GM23338 (cell line): Measurements from ENCODE around the gene AHNAK2. TPM values are rescaled to one million over a fixed set of nuclear protein-coding genes. Genes with fewer than 3 reads are reported as not detected.

Source experiments
- ATAC-seq: fragments of 200-7000 bp; cut with Tn5 transposase; 3 replicates; pipeline ENCODE4 v1.9.1; 2020
- DNase-seq: peaks from one replicate; pipeline ENCODE4 v3.0.0-alpha.2; 2015; ENCODE audit warnings: low spot score
- H2AFZ ChIP-seq: fragments of 200-600 bp; sonication (generic); 2 replicates; pipeline ENCODE4 v1.8.0; 2016; ENCODE audit warnings: antibody characterized with exemption, mild to moderate bottlenecking, moderate library complexity
- H3F3A ChIP-seq: fragments of 200-600 bp; sonication (generic); replicated peaks from 2 replicates; pipeline ENCODE4 v1.8.0; 2017; ENCODE audit warnings: antibody characterized with exemption, mixed run types, low read depth
- H3K27ac ChIP-seq: fragments of 200-600 bp; sonication (generic); 2 replicates; pipeline ENCODE4 v1.6.1; 2016; ENCODE audit warnings: low read depth
- H3K27me3 ChIP-seq: fragments of 200-600 bp; sonication (generic); 2 replicates; pipeline ENCODE4 v1.8.0; 2016; ENCODE audit warnings: mild to moderate bottlenecking, mixed run types, moderate library complexity; ENCODE audit not compliant: insufficient read depth
- H3K36me3 ChIP-seq: fragments of 200-600 bp; sonication (generic); 2 replicates; pipeline ENCODE4 v1.8.0; 2016; ENCODE audit warnings: mild to moderate bottlenecking; ENCODE audit not compliant: insufficient read depth
- H3K4me1 ChIP-seq: fragments of 200-600 bp; sonication (generic); 2 replicates; pipeline ENCODE4 v1.8.0; 2016; ENCODE audit warnings: mild to moderate bottlenecking, moderate library complexity; ENCODE audit not compliant: insufficient read depth
- H3K4me2 ChIP-seq: fragments of 200-600 bp; sonication (generic); 2 replicates; pipeline ENCODE4 v1.7.1; 2017; ENCODE audit warnings: mixed run types
- H3K4me3 ChIP-seq: fragments of 200-600 bp; sonication (generic); 2 replicates; pipeline ENCODE4 v1.6.1; 2016; ENCODE audit warnings: mixed run types
- H3K79me2 ChIP-seq: fragments of 200-600 bp; sonication (generic); replicated peaks from 2 replicates; pipeline ENCODE4 v1.8.0; 2017; ENCODE audit warnings: mild to moderate bottlenecking; ENCODE audit not compliant: insufficient read depth
- H3K9me2 ChIP-seq: fragments of 200-600 bp; sonication (generic); 2 replicates; pipeline ENCODE4 v1.8.0; 2017; ENCODE audit not compliant: insufficient read depth
- H4K20me1 ChIP-seq: fragments of 200-600 bp; sonication (generic); replicated peaks from 2 replicates; pipeline ENCODE4 v1.8.0; 2017; ENCODE audit warnings: mild to moderate bottlenecking; ENCODE audit not compliant: insufficient read depth
- H3K27ac Mint-ChIP-seq: 2 replicates; pipeline ENCODE4 v1.8.0; 2020; ENCODE audit warnings: inconsistent platforms, mild to moderate bottlenecking, moderate library complexity, mixed read lengths
- H3K27me3 Mint-ChIP-seq: 3 replicates; pipeline ENCODE4 v1.8.0; 2022; ENCODE audit warnings: low read depth, mild to moderate bottlenecking, moderate library complexity, mixed read lengths, inconsistent platforms; ENCODE audit not compliant: insufficient read depth, poor library complexity
- H3K36me3 Mint-ChIP-seq: 3 replicates; pipeline ENCODE4 v1.8.0; 2021; ENCODE audit warnings: low read depth, mild to moderate bottlenecking, inconsistent platforms, moderate library complexity, mixed read lengths
- H3K4me1 Mint-ChIP-seq: 3 replicates; pipeline ENCODE4 v1.8.0; 2020; ENCODE audit warnings: mild to moderate bottlenecking, inconsistent platforms, mixed read lengths
- H3K4me3 Mint-ChIP-seq: 3 replicates; pipeline ENCODE4 v1.8.0; 2021; ENCODE audit warnings: moderate library complexity, mild to moderate bottlenecking, inconsistent platforms, mixed read lengths
- H3K9me3 Mint-ChIP-seq: 3 replicates; pipeline ENCODE4 v1.8.0; 2020; ENCODE audit warnings: moderate library complexity, mild to moderate bottlenecking, inconsistent platforms, mixed read lengths
- CREB1 ChIP-seq: fragments of 250-450 bp; sonication (Bioruptor Pico); IDR thresholded peaks from 2 replicates; pipeline ENCODE4 v1.5.0; 2020; ENCODE audit warnings: low read depth, mild to moderate bottlenecking, moderate library complexity
- EZH2phosphoT487 ChIP-seq: fragments of 200-600 bp; sonication (generic); IDR thresholded peaks from one replicate; pipeline ENCODE4 v1.8.1; 2018; ENCODE audit warnings: antibody characterized with exemption; ENCODE audit not compliant: unreplicated experiment
- POLR2AphosphoS5 ChIP-seq: IDR thresholded peaks from 2 replicates; pipeline ENCODE4 v1.6.1; 2016; ENCODE audit warnings: antibody characterized with exemption, low read depth
- STAT1 ChIP-seq: IDR thresholded peaks from one replicate; pipeline ENCODE4 v1.6.1; 2016; ENCODE audit warnings: antibody characterized with exemption; ENCODE audit not compliant: unreplicated experiment
- ZNF114 ChIP-seq: fragments of 250-450 bp; sonication (Bioruptor Pico); IDR thresholded peaks from 2 replicates; pipeline ENCODE4 v1.5.0; 2020; ENCODE audit warnings: mild to moderate bottlenecking, moderate library complexity
- polyA plus RNA-seq: library from polyadenylated mRNA; unstranded; fragments of >200 nt; fragmentation: Nextera tagmentation; extraction: Ambion mirVana; gene quantifications from 2 replicates; pipeline ENCODE4 v1.2.1, GENCODE V29; 2016
- total RNA-seq: library from RNA; depleted of rRNA; stranded (reverse); fragments of >200 nt; shearing (Covaris generic); gene quantifications from 2 replicates; pipeline ENCODE4 v1.2.3, GENCODE V29; 2014
- TF ChIP-seq, protein P1 (sequence below): IDR thresholded peaks from one replicate; pipeline ENCODE4 v1.6.1; 2018; ENCODE audit warnings: antibody characterized with exemption; ENCODE audit not compliant: unreplicated experiment
- TF ChIP-seq, protein P2 (sequence below): IDR thresholded peaks from 2 replicates; pipeline ENCODE4 v1.6.1; 2016; ENCODE audit warnings: antibody characterized with exemption
- TF ChIP-seq, protein P3 (sequence below): fragments of 250-450 bp; sonication (Bioruptor Pico); IDR thresholded peaks from 2 replicates; pipeline ENCODE4 v1.5.0; 2020; ENCODE audit warnings: mild to moderate bottlenecking, moderate library complexity
- TF ChIP-seq, protein P4 (sequence below), 2 experiments: fragments of 200-600 bp in 1 of 2; sonication (generic) in 1 of 2; conservative IDR thresholded peaks; 2 replicates each; pipeline versions ENCODE4 v1.5.1 to v1.6.1; 2016 to 2017; ENCODE audit warnings: antibody characterized with exemption in 2 of 2, low read depth in 2 of 2, mild to moderate bottlenecking in 2 of 2, moderate library complexity in 1 of 2

Gene AHNAK2
- total and polyA plus RNA-seq, 2 experiments from 2014 or later = 1.1 to 2.6 TPM

DNA sequence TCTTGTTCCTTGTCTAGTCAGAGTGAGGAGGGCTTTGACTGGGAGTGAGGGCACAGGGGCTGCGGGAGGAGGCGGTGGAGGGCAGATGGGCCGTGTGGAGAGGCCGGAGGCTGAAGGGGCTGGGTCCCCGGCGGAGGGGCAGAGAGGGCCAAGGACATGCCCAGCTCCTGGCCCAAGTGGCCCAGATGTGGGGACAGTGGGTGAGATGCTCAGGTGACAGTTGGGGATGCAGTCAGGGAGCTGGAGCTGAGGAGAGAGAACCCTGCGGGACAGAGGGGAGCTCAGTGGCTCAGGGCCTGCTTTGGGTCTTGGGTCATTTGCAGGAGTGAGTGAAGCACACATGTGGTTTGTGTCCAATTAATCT, 80.0 kb downstream of the AHNAK2 start (continued):
- TF ChIP-seq, protein P1, sequence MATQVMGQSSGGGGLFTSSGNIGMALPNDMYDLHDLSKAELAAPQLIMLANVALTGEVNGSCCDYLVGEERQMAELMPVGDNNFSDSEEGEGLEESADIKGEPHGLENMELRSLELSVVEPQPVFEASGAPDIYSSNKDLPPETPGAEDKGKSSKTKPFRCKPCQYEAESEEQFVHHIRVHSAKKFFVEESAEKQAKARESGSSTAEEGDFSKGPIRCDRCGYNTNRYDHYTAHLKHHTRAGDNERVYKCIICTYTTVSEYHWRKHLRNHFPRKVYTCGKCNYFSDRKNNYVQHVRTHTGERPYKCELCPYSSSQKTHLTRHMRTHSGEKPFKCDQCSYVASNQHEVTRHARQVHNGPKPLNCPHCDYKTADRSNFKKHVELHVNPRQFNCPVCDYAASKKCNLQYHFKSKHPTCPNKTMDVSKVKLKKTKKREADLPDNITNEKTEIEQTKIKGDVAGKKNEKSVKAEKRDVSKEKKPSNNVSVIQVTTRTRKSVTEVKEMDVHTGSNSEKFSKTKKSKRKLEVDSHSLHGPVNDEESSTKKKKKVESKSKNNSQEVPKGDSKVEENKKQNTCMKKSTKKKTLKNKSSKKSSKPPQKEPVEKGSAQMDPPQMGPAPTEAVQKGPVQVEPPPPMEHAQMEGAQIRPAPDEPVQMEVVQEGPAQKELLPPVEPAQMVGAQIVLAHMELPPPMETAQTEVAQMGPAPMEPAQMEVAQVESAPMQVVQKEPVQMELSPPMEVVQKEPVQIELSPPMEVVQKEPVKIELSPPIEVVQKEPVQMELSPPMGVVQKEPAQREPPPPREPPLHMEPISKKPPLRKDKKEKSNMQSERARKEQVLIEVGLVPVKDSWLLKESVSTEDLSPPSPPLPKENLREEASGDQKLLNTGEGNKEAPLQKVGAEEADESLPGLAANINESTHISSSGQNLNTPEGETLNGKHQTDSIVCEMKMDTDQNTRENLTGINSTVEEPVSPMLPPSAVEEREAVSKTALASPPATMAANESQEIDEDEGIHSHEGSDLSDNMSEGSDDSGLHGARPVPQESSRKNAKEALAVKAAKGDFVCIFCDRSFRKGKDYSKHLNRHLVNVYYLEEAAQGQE = no peak
- TF ChIP-seq ZNF114 (CRISPR knock-in tag) = no peak
- TF ChIP-seq, protein P2, sequence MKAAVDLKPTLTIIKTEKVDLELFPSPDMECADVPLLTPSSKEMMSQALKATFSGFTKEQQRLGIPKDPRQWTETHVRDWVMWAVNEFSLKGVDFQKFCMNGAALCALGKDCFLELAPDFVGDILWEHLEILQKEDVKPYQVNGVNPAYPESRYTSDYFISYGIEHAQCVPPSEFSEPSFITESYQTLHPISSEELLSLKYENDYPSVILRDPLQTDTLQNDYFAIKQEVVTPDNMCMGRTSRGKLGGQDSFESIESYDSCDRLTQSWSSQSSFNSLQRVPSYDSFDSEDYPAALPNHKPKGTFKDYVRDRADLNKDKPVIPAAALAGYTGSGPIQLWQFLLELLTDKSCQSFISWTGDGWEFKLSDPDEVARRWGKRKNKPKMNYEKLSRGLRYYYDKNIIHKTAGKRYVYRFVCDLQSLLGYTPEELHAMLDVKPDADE = no peak

DNA sequence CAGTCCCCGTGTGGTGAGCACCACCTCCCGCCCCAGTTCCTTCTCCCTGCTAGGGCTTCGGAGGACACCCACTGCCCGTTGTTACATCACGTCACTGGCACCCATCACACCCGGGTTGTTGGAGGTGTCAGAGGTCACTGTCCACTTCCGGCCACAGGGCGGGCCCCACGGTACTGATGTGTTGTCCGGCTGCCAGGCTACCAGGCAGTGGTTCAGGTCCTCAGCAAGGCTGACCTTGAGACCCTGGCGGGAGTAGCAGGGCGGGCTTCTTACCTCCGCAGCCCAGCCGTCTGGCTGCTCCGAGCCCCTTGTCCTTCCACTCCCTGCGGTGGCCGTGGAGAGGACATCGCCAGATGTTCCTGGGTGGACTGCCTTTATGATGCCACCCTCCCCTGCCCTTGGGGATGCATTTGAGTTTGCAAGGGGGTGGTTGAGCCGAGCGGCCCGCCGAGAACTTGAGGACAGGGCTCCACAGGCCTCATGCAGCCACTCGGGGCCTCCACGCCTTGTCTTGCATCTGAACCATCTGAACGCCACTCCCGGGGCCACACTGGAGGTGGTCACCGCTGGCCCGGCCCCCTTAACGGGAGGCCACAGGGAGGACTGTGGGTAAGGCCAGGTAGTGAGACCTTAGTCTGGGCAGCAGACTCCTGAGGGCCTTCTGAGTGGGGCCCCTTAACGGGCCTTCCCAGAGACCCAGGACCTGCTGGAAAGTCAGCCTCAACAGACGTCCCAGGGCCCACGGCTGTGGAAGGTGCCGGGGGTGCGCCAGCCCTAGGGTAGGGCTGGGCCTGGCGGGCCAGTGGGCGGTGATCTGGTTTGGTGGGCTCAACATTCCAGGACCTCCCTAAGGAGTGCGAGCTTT, 80.6 kb downstream of the AHNAK2 start:
- no peaks in the 10 kb centered on the region for H3F3A ChIP-seq
- H3K9me3 Mint-ChIP-seq = no peaks in the 10 kb centered on the region
- no peaks in the 10 kb centered on the region for H3K79me2 ChIP-seq
- no peak overlapping the region for H3K4me3 Mint-ChIP-seq
- no peak overlapping the region for H3K4me2 ChIP-seq
- H3K4me1 ChIP-seq = no peaks in the 10 kb centered on the region
- H3K27ac Mint-ChIP-seq = no peak overlapping the region
- no peaks in the 10 kb centered on the region for H4K20me1 ChIP-seq
- no peaks in the 10 kb centered on the region for H3K36me3 Mint-ChIP-seq
- H3K4me3 ChIP-seq = no peak overlapping the region
- no peak for ATAC-seq
- no peaks in the 10 kb centered on the region for H3K36me3 ChIP-seq
- no peak for DNase-seq
- H2AFZ ChIP-seq = no peak overlapping the region
- peaks cover 22% of the 10 kb centered on the region for H3K27me3 Mint-ChIP-seq
- peaks cover 5% of the 10 kb centered on the region; the same call in 2 of the 3 replicates for H3K4me1 Mint-ChIP-seq
- no peak overlapping the region for H3K27ac ChIP-seq
- no peaks in the 10 kb centered on the region for H3K27me3 ChIP-seq
- H3K9me2 ChIP-seq = no peaks in the 10 kb centered on the region
- TF ChIP-seq ZNF114 (CRISPR knock-in tag) = no peak
- TF ChIP-seq POLR2AphosphoS5 = no peak
- no peak for TF ChIP-seq CREB1 (CRISPR knock-in tag)
- no peak for TF ChIP-seq STAT1
- TF ChIP-seq, protein P3, sequence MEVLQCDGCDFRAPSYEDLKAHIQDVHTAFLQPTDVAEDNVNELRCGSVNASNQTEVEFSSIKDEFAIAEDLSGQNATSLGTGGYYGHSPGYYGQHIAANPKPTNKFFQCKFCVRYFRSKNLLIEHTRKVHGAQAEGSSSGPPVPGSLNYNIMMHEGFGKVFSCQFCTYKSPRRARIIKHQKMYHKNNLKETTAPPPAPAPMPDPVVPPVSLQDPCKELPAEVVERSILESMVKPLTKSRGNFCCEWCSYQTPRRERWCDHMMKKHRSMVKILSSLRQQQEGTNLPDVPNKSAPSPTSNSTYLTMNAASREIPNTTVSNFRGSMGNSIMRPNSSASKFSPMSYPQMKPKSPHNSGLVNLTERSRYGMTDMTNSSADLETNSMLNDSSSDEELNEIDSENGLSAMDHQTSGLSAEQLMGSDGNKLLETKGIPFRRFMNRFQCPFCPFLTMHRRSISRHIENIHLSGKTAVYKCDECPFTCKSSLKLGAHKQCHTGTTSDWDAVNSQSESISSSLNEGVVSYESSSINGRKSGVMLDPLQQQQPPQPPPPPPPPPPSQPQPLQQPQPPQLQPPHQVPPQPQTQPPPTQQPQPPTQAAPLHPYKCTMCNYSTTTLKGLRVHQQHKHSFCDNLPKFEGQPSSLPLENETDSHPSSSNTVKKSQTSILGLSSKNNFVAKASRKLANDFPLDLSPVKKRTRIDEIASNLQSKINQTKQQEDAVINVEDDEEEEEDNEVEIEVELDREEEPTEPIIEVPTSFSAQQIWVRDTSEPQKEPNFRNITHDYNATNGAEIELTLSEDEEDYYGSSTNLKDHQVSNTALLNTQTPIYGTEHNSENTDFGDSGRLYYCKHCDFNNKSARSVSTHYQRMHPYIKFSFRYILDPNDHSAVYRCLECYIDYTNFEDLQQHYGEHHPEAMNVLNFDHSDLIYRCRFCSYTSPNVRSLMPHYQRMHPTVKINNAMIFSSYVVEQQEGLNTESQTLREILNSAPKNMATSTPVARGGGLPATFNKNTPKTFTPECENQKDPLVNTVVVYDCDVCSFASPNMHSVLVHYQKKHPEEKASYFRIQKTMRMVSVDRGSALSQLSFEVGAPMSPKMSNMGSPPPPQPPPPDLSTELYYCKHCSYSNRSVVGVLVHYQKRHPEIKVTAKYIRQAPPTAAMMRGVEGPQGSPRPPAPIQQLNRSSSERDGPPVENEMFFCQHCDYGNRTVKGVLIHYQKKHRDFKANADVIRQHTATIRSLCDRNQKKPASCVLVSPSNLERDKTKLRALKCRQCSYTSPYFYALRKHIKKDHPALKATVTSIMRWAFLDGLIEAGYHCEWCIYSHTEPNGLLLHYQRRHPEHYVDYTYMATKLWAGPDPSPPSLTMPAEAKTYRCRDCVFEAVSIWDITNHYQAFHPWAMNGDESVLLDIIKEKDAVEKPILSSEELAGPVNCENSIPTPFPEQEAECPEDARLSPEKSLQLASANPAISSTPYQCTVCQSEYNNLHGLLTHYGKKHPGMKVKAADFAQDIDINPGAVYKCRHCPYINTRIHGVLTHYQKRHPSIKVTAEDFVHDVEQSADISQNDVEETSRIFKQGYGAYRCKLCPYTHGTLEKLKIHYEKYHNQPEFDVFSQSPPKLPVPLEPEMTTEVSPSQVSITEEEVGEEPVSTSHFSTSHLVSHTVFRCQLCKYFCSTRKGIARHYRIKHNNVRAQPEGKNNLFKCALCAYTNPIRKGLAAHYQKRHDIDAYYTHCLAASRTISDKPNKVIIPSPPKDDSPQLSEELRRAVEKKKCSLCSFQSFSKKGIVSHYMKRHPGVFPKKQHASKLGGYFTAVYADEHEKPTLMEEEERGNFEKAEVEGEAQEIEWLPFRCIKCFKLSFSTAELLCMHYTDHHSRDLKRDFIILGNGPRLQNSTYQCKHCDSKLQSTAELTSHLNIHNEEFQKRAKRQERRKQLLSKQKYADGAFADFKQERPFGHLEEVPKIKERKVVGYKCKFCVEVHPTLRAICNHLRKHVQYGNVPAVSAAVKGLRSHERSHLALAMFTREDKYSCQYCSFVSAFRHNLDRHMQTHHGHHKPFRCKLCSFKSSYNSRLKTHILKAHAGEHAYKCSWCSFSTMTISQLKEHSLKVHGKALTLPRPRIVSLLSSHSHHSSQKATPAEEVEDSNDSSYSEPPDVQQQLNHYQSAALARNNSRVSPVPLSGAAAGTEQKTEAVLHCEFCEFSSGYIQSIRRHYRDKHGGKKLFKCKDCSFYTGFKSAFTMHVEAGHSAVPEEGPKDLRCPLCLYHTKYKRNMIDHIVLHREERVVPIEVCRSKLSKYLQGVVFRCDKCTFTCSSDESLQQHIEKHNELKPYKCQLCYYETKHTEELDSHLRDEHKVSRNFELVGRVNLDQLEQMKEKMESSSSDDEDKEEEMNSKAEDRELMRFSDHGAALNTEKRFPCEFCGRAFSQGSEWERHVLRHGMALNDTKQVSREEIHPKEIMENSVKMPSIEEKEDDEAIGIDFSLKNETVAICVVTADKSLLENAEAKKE = no peak
- no peak for TF ChIP-seq EZH2phosphoT487
- TF ChIP-seq, protein P4, sequence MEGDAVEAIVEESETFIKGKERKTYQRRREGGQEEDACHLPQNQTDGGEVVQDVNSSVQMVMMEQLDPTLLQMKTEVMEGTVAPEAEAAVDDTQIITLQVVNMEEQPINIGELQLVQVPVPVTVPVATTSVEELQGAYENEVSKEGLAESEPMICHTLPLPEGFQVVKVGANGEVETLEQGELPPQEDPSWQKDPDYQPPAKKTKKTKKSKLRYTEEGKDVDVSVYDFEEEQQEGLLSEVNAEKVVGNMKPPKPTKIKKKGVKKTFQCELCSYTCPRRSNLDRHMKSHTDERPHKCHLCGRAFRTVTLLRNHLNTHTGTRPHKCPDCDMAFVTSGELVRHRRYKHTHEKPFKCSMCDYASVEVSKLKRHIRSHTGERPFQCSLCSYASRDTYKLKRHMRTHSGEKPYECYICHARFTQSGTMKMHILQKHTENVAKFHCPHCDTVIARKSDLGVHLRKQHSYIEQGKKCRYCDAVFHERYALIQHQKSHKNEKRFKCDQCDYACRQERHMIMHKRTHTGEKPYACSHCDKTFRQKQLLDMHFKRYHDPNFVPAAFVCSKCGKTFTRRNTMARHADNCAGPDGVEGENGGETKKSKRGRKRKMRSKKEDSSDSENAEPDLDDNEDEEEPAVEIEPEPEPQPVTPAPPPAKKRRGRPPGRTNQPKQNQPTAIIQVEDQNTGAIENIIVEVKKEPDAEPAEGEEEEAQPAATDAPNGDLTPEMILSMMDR (conservative IDR thresholded peaks at IDR 0.05; ENCODE audit: low read depth in 2 of 2) = no peak
